Neuronal stem cell (in vitro differentiated cells): ENCODE results near the gene CCT8.

ENCODE experiments used
- DNase-seq: peaks from one replicate; pipeline ENCODE4 v3.0.0-alpha.2; 2013; ENCODE audit warnings: low spot score
- H2AFZ ChIP-seq: one replicate; pipeline ENCODE4 v1.6.1; 2013; ENCODE audit warnings: mild to moderate bottlenecking, low read length, inconsistent platforms
- H2AK5ac ChIP-seq: 2 replicates; pipeline ENCODE4 v1.6.1; 2013; ENCODE audit warnings: low read depth, mild to moderate bottlenecking, inconsistent platforms, low read length, moderate library complexity, mixed read lengths
- H2BK120ac ChIP-seq: 2 replicates; pipeline ENCODE4 v1.6.1; 2013; ENCODE audit warnings: low read depth, mild to moderate bottlenecking, inconsistent platforms, low read length, moderate library complexity, mixed read lengths
- H2BK12ac ChIP-seq: one replicate; pipeline ENCODE4 v1.6.1; 2013; ENCODE audit warnings: low read length, inconsistent platforms
- H2BK15ac ChIP-seq: 2 replicates; pipeline ENCODE4 v1.6.1; 2013; ENCODE audit warnings: mild to moderate bottlenecking, low read length, inconsistent platforms, mixed read lengths
- H2BK5ac ChIP-seq: one replicate; pipeline ENCODE4 v1.6.1; 2013; ENCODE audit warnings: inconsistent platforms, mild to moderate bottlenecking, low read length, moderate library complexity
- H3K14ac ChIP-seq: one replicate; pipeline ENCODE4 v1.6.1; 2013; ENCODE audit warnings: low read length, inconsistent platforms
- H3K18ac ChIP-seq: 2 replicates; pipeline ENCODE4 v1.6.1; 2013; ENCODE audit warnings: low read length, inconsistent platforms
- H3K23ac ChIP-seq: 2 replicates; pipeline ENCODE4 v1.6.1; 2013; ENCODE audit warnings: low read depth, mild to moderate bottlenecking, mixed read lengths, low read length, inconsistent platforms; ENCODE audit not compliant: poor library complexity
- H3K27ac ChIP-seq: replicated peaks from 3 replicates; pipeline ENCODE4 v1.5.1; 2013; ENCODE audit warnings: low read length, inconsistent platforms
- H3K27me3 ChIP-seq, 3 experiments: 2 replicates each; pipeline ENCODE4 v1.6.1; 2013; ENCODE audit warnings: low read length in 3 of 3, mild to moderate bottlenecking in 2 of 3, inconsistent platforms in 1 of 3, low read depth in 1 of 3, mixed read lengths in 1 of 3, moderate library complexity in 1 of 3; ENCODE audit not compliant: control insufficient read depth in 3 of 3, insufficient read depth in 3 of 3
- H3K36me3 ChIP-seq, 2 donors: replicated peaks in 1 of 2; 2 replicates each; pipeline ENCODE4 v1.6.1; 2013; ENCODE audit warnings: low read length in 2 of 2; ENCODE audit not compliant: control insufficient read depth in 2 of 2, insufficient read depth in 2 of 2
- H3K4ac ChIP-seq: 2 replicates; pipeline ENCODE4 v1.6.1; 2013; ENCODE audit warnings: inconsistent platforms, mild to moderate bottlenecking, low read length, moderate library complexity
- H3K4me1 ChIP-seq, 2 donors: 1 replicate in 1 of 2; 2 replicates in 1 of 2; pipeline ENCODE4 v1.6.1; 2013; ENCODE audit warnings: low read length in 2 of 2, low read depth in 1 of 2; ENCODE audit not compliant: control insufficient read depth in 2 of 2, insufficient read depth in 1 of 2
- H3K4me2 ChIP-seq: one replicate; pipeline ENCODE4 v1.6.1; 2013; ENCODE audit warnings: mild to moderate bottlenecking, low read length, inconsistent platforms; ENCODE audit not compliant: insufficient read depth, poor library complexity, severe bottlenecking
- H3K4me3 ChIP-seq, 2 donors: 2 replicates each; pipeline ENCODE4 v1.5.1; 2013; ENCODE audit warnings: low read length in 2 of 2, mild to moderate bottlenecking in 2 of 2, inconsistent platforms in 1 of 2, moderate library complexity in 1 of 2
- H3K79me1 ChIP-seq: one replicate; pipeline ENCODE4 v1.6.1; 2013; ENCODE audit warnings: low read depth, mild to moderate bottlenecking, inconsistent platforms, low read length, moderate library complexity
- H3K9ac ChIP-seq: one replicate; pipeline ENCODE4 v1.6.1; 2013; ENCODE audit warnings: mild to moderate bottlenecking, low read depth, low read length, inconsistent platforms; ENCODE audit not compliant: poor library complexity
- H3K9me3 ChIP-seq, 2 donors: replicated peaks in 1 of 2; 2 replicates each; pipeline versions ENCODE3 to v1.6.1; 2013; ENCODE audit warnings: low read length in 2 of 2, mild to moderate bottlenecking in 2 of 2, inconsistent platforms in 1 of 2, low read depth in 1 of 2, mixed read lengths in 1 of 2, moderate library complexity in 1 of 2; ENCODE audit not compliant: control insufficient read depth in 2 of 2, insufficient read depth in 1 of 2
- H4K8ac ChIP-seq: one replicate; pipeline ENCODE4 v1.6.1; 2013; ENCODE audit warnings: low read depth, mild to moderate bottlenecking, inconsistent platforms, low read length, moderate library complexity
- H4K91ac ChIP-seq: one replicate; pipeline ENCODE4 v1.6.1; 2013; ENCODE audit warnings: low read length, low read depth, mild to moderate bottlenecking, inconsistent platforms; ENCODE audit not compliant: poor library complexity
- WGBS, 2 donors: extraction: QIAGEN DNeasy Blood & Tissue Kit; methylation state at CpG; one replicate each; pipeline ENCODE4 v1.1.7; 2013; ENCODE audit warnings: missing lambda C conversion rate in 2 of 2, mixed read lengths in 1 of 2; ENCODE audit not compliant: insufficient read length in 2 of 2, insufficient replicate concordance in 1 of 2; ENCODE audit errors: extremely low coverage in 2 of 2; 5-methylcytosine and 5-hydroxymethylcytosine counted together

The CCT8 gene

GRCh38 chr21:29085106-29085752, 11.8 kb upstream of the CCT8 start:
- no peak overlapping the region for H4K8ac ChIP-seq
- peaks cover 0 to 2% of the 10 kb centered on the region in 2 donors for H3K4me1 ChIP-seq
- no peak overlapping the region for H2BK12ac ChIP-seq
- H2BK5ac ChIP-seq: no peak overlapping the region
- H2BK15ac ChIP-seq: no peak overlapping the region
- no peak overlapping the region for H3K14ac ChIP-seq
- H3K4me3 ChIP-seq: no peak overlapping the region
- no peak overlapping the region for H3K23ac ChIP-seq
- no peaks in the 10 kb centered on the region for H3K9me3 ChIP-seq
- H3K9ac ChIP-seq: no peak overlapping the region
- no peak overlapping the region for H2AFZ ChIP-seq
- no peaks in the 10 kb centered on the region for H3K79me1 ChIP-seq
- H3K18ac ChIP-seq: no peak overlapping the region
- no peaks in the 10 kb centered on the region for H3K36me3 ChIP-seq
- no peak overlapping the region for H3K4ac ChIP-seq
- no peak overlapping the region for H3K4me2 ChIP-seq
- no peak for DNase-seq
- no CpG with 5 or more reads among the region's 8 CpGs for WGBS, 2 donors
- H3K27ac ChIP-seq: no peak overlapping the region
- H4K91ac ChIP-seq: no peak overlapping the region
- H2AK5ac ChIP-seq: no peak overlapping the region
- H3K27me3 ChIP-seq: no peaks in the 10 kb centered on the region
- no peak overlapping the region for H2BK120ac ChIP-seq

DNA sequence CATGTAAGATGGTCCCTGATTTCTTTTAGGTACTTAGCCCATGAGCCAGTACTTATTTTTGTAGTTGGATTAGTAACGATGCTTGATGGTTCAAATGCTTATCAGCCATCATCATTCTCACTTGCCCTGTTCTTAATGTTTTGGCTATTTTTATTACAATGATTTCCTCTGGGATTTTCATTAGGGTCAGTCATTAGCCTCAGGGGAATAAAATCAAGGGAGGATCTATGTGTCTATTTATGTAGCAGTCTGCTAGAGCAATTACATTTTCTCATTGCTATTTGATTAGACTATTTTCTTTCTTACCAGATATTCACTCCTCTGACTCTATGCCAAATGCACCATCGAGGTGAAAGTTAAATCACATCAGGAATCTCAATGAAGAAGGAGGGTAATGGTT, 10.9 kb upstream of the CCT8 start:
- Histone ChIP-seq H3K23ac (no peak overlapping the region), H4K91ac (no peak overlapping the region), H2AFZ (no peak overlapping the region), H3K27ac (no peak overlapping the region), H3K18ac (no peak overlapping the region), H2BK5ac (no peak overlapping the region), H3K4me2 (no peak overlapping the region), H3K4ac (no peak overlapping the region), H3K79me1 (no peaks in the 10 kb centered on the region), H2AK5ac (no peak overlapping the region), H3K27me3 (no peaks in the 10 kb centered on the region), H2BK15ac (no peak overlapping the region), H3K4me1 (peaks cover 2 to 6% of the 10 kb centered on the region in 2 donors), H3K14ac (no peak overlapping the region), H3K4me3 (no peak overlapping the region), H4K8ac (no peak overlapping the region), H3K9ac (no peak overlapping the region), H2BK120ac (no peak overlapping the region), H3K36me3 (no peaks in the 10 kb centered on the region), H3K9me3 (no peaks in the 10 kb centered on the region), H2BK12ac (no peak overlapping the region)
- WGBS, 2 donors: no CpG with 5 or more reads among the region's 2 CpGs
- no peak for DNase-seq

GRCh38 chr21:29083306-29083705, 9.9 kb upstream of the CCT8 start:
- whole genome bisulfite sequencing, 2 donors: no CpG with 5 or more reads among the region's 3 CpGs
- Histone ChIP-seq H2BK5ac (no peak overlapping the region), H2AK5ac (no peak overlapping the region)

DNA sequence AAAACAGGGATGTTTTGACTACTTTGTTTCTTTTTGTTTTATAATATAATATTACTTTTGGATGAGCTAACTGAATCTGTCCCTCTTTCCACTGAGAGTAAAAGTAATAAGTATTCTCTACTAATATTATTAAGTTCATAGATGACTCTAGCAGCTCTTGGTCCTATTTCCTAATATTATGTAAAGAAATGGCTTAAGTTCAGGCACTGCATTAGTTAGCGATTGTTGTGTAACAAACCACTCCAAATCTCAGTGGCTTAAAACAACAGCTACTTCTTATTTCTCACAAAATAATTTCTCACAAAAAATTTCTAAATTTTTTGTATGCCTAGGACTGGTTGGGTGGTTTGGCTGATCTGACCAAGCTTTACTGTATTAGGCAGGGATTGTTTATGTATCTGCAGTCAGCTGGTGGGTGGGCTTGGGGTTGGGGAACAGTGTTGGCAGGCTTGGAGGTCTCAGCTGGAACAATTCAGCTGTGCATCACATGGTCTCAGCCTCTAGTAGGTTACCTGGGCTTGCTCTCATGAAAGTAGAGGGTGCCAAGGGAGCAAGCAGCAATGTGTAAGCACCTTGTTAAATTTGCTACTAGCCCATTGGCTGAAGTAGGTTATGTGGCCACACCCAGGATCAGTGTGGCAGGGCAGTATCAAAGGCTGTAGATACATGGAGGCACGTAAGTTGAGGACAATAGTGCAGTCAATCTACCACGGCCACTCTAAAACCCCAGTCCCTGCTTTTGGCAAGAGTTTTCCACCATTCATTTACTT, 8.8 kb upstream of the CCT8 start:
- Histone ChIP-seq H3K14ac (no peak overlapping the region), H4K91ac (no peak overlapping the region), H2BK15ac (no peak overlapping the region), H3K23ac (no peak overlapping the region), H3K79me1 (no peaks in the 10 kb centered on the region), H4K8ac (no peak overlapping the region), H2AFZ (no peak overlapping the region), H3K27me3 (no peaks in the 10 kb centered on the region), H2AK5ac (no peak overlapping the region), H3K36me3 (no peaks in the 10 kb centered on the region), H3K9me3 (no peaks in the 10 kb centered on the region), H3K18ac (no peak overlapping the region), H3K4me1 (peaks cover 2 to 10% of the 10 kb centered on the region in 2 donors), H3K4me2 (no peak overlapping the region), H3K9ac (no peak overlapping the region), H3K4me3 (no peak overlapping the region), H2BK12ac (no peak overlapping the region), H3K27ac (no peak overlapping the region), H3K4ac (no peak overlapping the region), H2BK5ac (no peak overlapping the region), H2BK120ac (no peak overlapping the region)
- no CpG with 5 or more reads among the region's 3 CpGs for WGBS, 2 donors
- DNase-seq: no peak

More at GRCh38 chr21:29083306-29083705, 9.9 kb upstream of the CCT8 start:
- no peak overlapping the region for H4K91ac ChIP-seq
- no peak for DNase-seq
- no peak overlapping the region for H3K9ac ChIP-seq
- no peaks in the 10 kb centered on the region for H3K79me1 ChIP-seq
- H2BK120ac ChIP-seq: no peak overlapping the region
- no peaks in the 10 kb centered on the region for H3K27me3 ChIP-seq
- no peak overlapping the region for H4K8ac ChIP-seq
- H3K4me1 ChIP-seq: peaks cover 2 to 10% of the 10 kb centered on the region in 2 donors
- no peak overlapping the region for H3K14ac ChIP-seq
- no peak overlapping the region for H2BK15ac ChIP-seq
- no peak overlapping the region for H2BK12ac ChIP-seq
- no peak overlapping the region for H3K18ac ChIP-seq
- no peaks in the 10 kb centered on the region for H3K9me3 ChIP-seq
- no peak overlapping the region for H3K4ac ChIP-seq
- H3K36me3 ChIP-seq: no peaks in the 10 kb centered on the region
- H3K4me2 ChIP-seq: no peak overlapping the region
- H3K4me3 ChIP-seq: no peak overlapping the region
- H3K27ac ChIP-seq: no peak overlapping the region
- H3K23ac ChIP-seq: no peak overlapping the region
- no peak overlapping the region for H2AFZ ChIP-seq
